WI38 (cell line): Measurements from ENCODE around the gene ART5.

Experiments
- H3K4me3 ChIP-seq: 2 replicates; pipeline ENCODE4 v1.5.1; 2011; ENCODE audit warnings: low read depth, mild to moderate bottlenecking, control low read depth, low read length
- TF ChIP-seq, protein P1 (sequence below): IDR thresholded peaks from 2 replicates; pipeline ENCODE4 v1.5.1; 2012; ENCODE audit warnings: low read depth, mild to moderate bottlenecking, control low read depth, low read length

ART5 gene

DNA sequence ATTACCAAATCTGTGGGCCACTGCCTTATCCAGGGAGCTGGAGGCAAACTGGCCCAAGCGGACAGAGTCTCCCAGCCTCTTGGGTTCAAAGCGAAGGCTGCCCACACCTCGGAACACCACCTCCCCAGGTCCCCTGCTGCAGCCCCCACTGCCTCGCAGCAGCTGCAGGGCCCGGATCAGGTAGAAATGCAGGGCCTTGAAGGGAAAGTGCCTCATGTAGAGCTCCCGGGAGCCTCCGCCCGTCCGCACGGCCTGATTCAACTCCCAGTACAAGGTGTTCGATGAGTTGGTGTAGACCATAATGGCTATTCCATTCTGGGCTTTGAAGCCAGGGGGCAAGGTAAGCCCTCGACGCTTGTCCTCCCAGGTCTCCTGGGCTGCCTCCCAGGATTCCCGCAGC is 2.0 kb downstream of the ART5 start:
- TF ChIP-seq, protein P1, sequence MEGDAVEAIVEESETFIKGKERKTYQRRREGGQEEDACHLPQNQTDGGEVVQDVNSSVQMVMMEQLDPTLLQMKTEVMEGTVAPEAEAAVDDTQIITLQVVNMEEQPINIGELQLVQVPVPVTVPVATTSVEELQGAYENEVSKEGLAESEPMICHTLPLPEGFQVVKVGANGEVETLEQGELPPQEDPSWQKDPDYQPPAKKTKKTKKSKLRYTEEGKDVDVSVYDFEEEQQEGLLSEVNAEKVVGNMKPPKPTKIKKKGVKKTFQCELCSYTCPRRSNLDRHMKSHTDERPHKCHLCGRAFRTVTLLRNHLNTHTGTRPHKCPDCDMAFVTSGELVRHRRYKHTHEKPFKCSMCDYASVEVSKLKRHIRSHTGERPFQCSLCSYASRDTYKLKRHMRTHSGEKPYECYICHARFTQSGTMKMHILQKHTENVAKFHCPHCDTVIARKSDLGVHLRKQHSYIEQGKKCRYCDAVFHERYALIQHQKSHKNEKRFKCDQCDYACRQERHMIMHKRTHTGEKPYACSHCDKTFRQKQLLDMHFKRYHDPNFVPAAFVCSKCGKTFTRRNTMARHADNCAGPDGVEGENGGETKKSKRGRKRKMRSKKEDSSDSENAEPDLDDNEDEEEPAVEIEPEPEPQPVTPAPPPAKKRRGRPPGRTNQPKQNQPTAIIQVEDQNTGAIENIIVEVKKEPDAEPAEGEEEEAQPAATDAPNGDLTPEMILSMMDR, result no peak
- no peak overlapping the region for H3K4me3 ChIP-seq

DNA sequence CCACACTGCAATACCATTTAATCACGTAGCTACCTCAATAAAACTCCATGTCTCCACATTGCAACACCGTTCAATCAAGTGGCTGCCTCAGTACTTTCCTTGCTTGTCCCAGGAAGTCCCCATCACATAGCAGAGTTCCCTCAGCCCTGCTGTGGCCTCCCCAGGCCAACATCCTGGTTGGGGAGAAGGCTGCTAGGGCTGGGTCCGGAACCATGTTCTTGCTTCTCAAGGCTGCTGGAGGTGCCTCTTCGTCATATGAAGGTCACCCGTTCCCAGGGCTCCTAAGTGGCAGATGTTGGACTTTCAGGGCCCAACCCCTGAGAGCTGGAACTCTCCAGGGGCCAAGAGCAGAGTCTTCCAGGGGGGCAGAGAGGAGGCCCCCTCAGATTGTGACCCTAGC is 3.3 kb downstream of the ART5 start:
- H3K4me3 ChIP-seq, result no peak overlapping the region
- TF ChIP-seq, protein P1, result no peak

DNA sequence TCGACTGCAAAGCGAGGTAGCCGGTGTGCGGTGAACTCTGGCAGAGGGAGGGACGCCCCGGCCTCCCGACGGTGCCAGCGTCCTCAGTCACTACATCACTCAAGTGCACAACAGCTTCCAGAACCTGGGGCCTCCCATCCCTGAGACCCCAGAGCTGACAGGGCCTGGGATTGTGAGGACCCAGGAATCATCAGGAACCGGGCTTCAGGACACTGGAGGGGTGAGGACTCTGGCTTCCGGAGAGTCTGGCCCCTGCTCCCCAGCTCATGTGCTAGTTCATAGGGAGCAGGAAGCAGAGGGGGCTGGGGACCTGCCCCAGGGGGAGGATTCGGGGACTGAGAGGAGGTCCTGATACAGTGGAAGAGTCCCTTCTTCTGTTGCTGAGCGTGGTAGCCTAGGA is 4.6 kb downstream of the ART5 start:
- no peak overlapping the region for H3K4me3 ChIP-seq
- TF ChIP-seq, protein P1, result no peak

DNA sequence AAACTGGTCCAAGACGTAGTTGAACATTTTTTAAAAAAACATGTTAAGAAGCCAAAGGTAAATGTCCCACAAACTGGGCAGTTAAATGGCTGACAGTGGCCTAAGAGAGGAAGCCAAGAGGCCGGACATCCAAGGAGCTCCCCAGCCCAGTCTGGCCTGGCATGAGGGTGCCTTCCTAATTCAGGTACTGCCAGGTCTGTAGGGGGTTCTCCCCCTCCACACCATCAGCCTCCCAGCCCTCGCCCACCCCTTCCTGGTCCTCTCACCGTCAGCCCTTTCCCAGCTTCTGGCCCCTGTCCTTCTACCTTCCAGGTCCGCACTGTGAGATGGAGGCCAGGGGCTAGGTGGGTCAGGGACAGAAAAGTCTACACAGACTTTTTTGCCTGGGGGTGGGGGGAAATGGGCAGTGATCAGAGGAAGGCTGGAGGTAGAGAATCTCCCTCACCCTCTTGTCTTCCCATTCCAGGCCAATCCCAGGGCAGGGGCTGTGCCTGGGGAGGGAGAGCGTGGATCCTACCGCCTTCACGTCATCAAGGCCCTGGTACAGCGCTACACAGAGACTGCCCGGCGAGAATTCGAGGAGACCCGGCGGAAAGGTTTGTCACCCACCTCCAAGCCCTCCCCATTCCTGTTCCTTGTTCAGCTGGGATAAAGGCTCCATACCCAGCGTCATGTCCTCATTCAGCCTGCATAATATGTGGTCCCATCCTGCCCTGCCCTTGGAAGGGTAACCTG is 6.0 kb downstream of the ART5 start:
- TF ChIP-seq, protein P1, result no peak
- no peak overlapping the region for H3K4me3 ChIP-seq

DNA sequence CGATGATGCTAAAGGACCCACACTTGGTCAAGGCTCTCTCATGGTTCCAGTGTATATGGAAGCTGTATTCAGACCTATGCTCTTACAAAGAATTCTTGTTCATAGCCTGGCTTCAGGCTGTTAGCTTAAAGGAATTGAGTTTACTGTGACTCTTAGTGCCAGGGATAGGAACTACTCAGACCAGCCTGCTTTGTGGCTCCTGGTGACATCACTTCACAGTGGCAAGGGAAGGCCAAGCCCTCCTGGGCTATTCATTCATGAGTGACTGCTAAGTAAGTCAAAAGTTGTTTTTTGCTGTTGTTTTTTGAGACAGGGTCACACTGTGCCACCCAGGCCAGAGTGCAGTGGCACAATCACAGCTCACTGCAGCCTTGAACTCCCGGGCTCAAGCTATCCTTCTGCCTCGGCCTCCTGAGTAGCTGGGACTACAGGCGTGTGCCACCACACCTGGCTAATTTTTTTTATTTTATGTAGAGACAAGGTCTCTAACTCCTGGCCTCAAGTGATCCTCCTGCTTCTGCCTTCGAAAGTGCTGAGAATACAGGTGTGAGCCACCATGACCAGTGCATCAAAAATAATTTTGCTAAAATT is 9.6 kb downstream of the ART5 start:
- TF ChIP-seq, protein P1, result no peak

DNA sequence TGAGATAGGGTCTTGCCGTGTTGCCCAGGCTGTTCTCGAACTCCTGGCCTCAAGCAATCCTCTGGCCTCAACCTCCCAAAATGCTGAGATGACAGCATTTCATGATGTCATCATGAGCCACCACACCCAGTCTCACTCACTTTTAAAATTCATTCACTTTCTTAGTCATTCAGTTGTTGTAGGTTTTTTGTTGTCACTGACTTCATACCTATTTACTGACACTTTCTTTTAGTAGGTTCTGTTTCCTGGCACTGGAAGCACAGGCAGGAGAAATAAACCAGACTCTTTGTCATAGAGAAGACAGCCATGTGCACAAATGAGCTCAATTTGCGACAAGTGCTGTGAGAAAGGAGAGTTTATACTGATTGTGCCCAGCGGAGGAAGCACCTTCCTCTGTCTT is 10.5 kb downstream of the ART5 start:
- TF ChIP-seq, protein P1, result no peak
- no peak overlapping the region for H3K4me3 ChIP-seq

More for the DNA sequence above, 9.6 kb downstream of the ART5 start:
- no peak overlapping the region for H3K4me3 ChIP-seq

DNA sequence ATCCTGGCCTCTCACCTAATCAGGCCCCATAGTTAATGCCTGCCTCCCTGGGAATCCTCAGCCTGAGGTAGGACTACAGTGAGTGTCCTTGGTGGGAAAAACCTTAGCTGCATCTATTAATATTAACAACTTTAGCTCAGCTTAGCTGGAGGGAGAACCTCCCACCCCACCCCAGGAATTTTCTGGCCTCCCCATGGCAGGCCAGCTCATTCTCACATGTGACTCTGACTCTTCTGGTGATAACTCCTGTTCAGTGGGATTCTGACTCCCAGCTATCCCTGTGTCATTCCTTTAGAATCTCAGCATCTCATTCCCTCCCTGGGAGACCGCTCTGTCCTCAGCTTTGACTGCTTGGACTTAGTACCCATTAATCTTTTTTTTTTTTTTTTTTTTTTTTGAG is 14.5 kb downstream of the ART5 start:
- TF ChIP-seq, protein P1, result no peak
- H3K4me3 ChIP-seq, result no peak overlapping the region
